Subcutaneous adipose tissue (tissue), 4 donors: ENCODE results near the gene NRF1. TPM values are rescaled to one million over a fixed set of nuclear protein-coding genes. Genes with fewer than 3 reads are reported as not detected.

Experiments
- total RNA-seq, 4 donors: library from RNA; depleted of rRNA; stranded (reverse); fragments of >200 nt; gene quantifications; one replicate each; pipeline ENCODE4 v1.1.0, GENCODE V29; 2016
- TF ChIP-seq, protein P1 (sequence below): fragments of 450-650 bp; IDR thresholded peaks from one replicate; pipeline ENCODE4 v1.5.1; 2016; ENCODE audit warnings: low read depth, mild to moderate bottlenecking, control low read depth, antibody characterized with exemption, moderate library complexity

Gene NRF1
- total RNA-seq, 4 donors from 2014 or later, result 12.8 to 26.7 (median 19.9) TPM

DNA sequence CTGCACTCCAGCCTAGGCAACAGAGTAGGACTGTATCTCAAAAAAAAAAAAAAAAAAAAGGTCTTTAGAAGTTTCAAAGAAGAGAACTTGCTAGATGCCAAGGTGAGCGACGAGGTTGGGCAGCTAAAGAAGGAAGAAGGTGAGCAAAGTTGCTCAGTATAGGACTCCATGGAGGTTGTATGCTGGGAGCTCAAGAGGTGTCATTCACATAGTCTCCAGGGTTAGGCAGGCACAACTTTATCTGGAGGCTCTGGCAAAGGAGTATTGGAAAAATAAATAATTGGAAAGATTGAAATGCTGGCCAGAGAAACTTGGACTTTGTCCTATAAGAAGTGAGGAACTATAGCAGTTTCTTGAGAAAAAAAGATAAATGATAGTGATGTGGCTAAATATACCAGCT is 74.5 kb downstream of the NRF1 start:
- TF ChIP-seq, protein P1, sequence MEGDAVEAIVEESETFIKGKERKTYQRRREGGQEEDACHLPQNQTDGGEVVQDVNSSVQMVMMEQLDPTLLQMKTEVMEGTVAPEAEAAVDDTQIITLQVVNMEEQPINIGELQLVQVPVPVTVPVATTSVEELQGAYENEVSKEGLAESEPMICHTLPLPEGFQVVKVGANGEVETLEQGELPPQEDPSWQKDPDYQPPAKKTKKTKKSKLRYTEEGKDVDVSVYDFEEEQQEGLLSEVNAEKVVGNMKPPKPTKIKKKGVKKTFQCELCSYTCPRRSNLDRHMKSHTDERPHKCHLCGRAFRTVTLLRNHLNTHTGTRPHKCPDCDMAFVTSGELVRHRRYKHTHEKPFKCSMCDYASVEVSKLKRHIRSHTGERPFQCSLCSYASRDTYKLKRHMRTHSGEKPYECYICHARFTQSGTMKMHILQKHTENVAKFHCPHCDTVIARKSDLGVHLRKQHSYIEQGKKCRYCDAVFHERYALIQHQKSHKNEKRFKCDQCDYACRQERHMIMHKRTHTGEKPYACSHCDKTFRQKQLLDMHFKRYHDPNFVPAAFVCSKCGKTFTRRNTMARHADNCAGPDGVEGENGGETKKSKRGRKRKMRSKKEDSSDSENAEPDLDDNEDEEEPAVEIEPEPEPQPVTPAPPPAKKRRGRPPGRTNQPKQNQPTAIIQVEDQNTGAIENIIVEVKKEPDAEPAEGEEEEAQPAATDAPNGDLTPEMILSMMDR, result no peak

DNA sequence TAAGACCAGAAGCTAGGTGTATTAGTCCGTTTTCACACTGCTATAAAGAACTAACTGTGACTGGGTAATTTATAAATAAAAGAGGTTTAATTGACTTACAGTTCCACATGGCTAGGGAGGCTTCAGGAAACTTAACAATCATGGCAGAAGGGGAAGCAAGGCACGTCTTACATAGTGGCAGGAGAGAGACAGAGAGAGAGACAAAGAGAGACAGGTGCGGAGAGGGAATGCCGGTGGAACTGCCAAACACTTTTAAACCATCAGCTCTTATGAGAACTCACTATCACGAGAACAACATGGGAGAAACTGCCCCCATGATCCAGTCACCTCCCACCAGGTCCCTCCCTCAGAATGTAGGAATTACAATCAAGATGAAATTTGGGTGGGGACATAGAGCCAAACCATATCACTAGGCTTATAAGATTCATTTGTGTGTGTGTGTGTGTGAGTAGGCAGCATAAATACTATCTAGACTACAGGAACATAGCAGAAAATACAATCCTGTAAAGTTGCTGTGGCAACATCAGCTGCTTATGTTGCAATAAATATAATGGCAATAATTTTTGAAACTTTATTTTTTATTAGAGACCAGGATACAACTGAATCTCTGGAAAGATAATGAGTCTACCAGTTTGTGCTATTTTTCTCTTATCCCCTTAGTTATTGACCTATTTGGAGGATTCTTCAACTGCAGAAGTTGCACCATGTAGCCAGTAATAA is 77.1 kb downstream of the NRF1 start:
- TF ChIP-seq, protein P1, result no peak

DNA sequence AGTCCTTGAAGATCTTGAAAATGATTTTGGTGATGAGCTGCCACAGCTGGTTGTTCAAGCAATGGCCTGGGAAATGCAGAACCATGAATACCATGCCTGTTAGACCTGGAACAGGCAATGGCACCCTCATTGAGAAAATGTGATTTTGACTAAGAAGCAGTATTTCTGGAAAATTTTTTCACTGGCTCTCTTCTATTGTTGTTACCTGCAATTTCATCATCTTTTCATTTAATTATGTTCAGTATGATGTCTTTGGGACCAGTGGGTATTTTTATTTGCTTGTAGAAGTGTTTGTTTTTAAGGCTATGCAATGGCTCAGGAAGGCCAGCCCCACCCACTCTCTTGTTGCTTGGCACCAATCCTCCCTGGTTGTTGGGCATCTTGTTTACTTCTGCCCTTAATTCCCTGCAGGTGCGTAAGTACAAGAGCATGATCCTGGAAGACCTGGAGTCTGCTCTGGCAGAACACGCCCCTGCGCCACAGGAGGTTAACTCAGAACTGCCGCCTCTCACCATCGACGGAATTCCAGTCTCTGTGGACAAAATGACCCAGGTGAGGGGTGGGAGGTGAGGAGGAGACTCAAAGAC is 78.6 kb downstream of the NRF1 start:
- TF ChIP-seq, protein P1, result no peak

DNA sequence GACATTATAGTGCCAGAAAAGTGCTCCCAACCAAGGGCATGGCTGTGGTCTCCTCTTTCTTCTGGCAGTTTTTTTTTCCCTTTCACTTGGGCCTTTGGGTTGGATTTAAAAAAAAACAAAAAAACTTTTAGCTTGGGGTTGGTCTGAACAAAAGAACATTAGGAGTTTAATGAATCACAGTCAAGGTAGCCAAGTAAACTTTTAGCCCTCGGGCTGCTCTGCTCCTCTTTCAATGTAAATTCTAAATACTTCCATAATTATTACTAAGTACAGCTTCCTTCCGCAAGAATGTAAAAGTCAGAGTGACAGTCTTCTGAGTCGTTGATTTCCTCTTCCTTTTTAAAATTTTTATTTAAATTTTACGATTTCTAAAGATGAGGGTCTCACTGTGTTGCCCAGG is 79.2 kb downstream of the NRF1 start:
- TF ChIP-seq, protein P1, result no peak

DNA sequence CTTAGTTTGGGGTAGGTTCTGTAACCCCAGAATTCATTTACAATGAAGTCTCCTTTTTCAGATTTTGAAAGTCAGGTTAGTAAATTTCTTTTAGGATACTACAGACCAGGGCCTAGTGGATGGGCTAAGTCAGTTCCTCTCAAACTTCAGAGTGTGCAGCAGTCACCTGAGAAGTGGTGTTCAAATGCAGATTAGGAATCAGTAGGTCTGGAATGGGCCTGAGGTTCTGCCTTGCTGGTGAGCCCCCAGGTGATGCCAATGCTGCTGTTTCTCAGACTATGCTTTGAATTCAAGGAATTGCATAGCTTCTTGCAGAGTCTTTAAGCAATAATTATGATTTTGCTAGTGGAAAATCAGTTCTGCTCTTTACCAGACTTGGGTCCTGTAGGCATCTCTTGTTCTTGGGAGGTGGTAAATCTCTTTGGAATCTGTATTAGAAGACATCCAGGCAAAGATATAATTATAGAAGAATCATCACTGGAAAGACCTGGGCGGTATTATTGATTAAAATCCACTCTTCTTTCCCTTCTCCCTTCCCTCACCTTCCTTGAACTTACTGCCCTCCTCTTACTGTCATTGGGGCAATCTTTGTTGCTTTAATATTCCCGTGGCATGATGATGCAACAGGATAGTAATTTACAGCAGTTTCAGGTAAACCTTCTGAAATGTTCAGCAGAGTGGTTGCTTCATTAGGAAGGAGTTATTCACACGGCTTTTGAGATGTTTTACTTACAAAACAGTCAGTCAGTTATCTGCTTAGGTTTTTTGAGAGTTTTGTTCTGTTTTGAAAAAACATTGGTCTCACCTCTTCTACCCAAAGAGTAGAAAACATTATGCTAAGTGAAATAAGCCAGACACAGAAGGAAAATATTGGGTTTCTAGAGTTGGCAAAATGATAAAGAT is 87.2 kb downstream of the NRF1 start:
- TF ChIP-seq, protein P1, result no peak

DNA sequence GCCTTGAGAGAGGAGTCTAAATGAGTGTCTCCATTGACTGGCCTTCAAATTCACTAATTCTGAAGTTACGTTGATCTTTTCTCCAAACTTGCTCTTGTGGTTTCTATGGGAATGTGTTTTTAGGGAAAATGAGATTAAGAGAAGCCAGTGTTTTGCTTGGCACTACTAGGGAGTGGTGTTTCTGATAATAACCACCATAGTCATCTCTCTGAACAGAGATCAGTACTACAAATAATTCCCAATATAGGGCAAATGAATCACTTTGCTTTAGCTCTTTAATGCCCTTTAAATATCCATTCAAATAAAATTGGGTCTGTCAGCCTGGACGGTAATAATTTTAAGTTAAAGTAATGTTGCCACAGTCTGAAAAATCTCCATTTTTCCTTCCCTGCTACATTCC is 90.8 kb downstream of the NRF1 start:
- TF ChIP-seq, protein P1, result no peak
